Measurements from ENCODE around the gene RTF1. TPM values are rescaled to one million over a fixed set of nuclear protein-coding genes. Genes with fewer than 3 reads are reported as not detected.
A peak's percentile ranks its signal among the peaks of the same experiment; 100 is the strongest.

Gene RTF1
- polyA plus RNA-seq, 1 of the 3 experiments (the other 2 are of a cell fraction): 27.8 TPM

GRCh38 chr15:41435037-41435786 lies 18.3 kb downstream of the RTF1 start:
- no peak for DNase-seq
- H3K27ac ChIP-seq (ENCODE audit: low read depth in 2 of 2, low read length in 1 of 2): no peak overlapping the region
- TF ChIP-seq MXI1 (IDR thresholded peaks at IDR 0.05; ENCODE audit: low read depth, low read length): no peak
- H3K9me3 ChIP-seq: no peaks in the 10 kb centered on the region
- peaks cover 18% of the 10 kb centered on the region; the same call in 1 of the 2 replicates for H4K20me1 ChIP-seq (ENCODE audit: insufficient read depth)
- H3K4me2 ChIP-seq: no peak overlapping the region
- H3K27me3 ChIP-seq (ENCODE audit: insufficient read depth): no peaks in the 10 kb centered on the region
- no peaks in the 10 kb centered on the region for H3K4me1 ChIP-seq (ENCODE audit: control insufficient read depth in 1 of 2, insufficient read depth in 2 of 2, low read depth in 1 of 2, low read length in 1 of 2)
- 95% methylated on average over 4 of the region's 4 CpGs for WGBS (ENCODE audit: low lambda C conversion rate)
- ChIA-PET POLR2A (no interaction called here), CTCF (no interaction called here)
- H3K36me3 ChIP-seq (replicated peaks in 1 of 2; ENCODE audit: control insufficient read depth in 1 of 2, insufficient read depth in 2 of 2, low read length in 1 of 2): peaks cover 4 to 17% of the 10 kb centered on the region in 2 experiments
- H3K9me2 ChIP-seq: no peaks in the 10 kb centered on the region
- H3K79me2 ChIP-seq (ENCODE audit: insufficient read depth): peaks cover 87% of the 10 kb centered on the region
- peaks cover 17% of the 10 kb centered on the region for H3F3A ChIP-seq (replicated peaks; ENCODE audit: insufficient read depth)
- H3K4me3 ChIP-seq (ENCODE audit: low read depth in 2 of 2, low read length in 1 of 2): no peak overlapping the region
- no peak overlapping the region for H3K9ac ChIP-seq
- no peak overlapping the region for H2AFZ ChIP-seq (ENCODE audit: low read depth)

- CTCF ChIA-PET: no interaction called here
- no peaks in the 10 kb centered on the region for H3K27me3 ChIP-seq (ENCODE audit: insufficient read depth)
- H2AFZ ChIP-seq (ENCODE audit: low read depth): no peak overlapping the region
- H3K9me3 ChIP-seq: no peaks in the 10 kb centered on the region
- POLR2A ChIA-PET: no interaction called here
- TF ChIP-seq TCF12 (IDR thresholded peaks at IDR 0.05) (no peak), POLR2AphosphoS5 (IDR thresholded peaks at IDR 0.05; ENCODE audit: low read depth, low read length) (no peak), PBX3 (IDR thresholded peaks at IDR 0.05) (no peak), RXRA (IDR thresholded peaks at IDR 0.05; ENCODE audit: borderline replicate concordance, low read depth) (no peak)
- peaks cover 18% of the 10 kb centered on the region; the same call in 1 of the 2 replicates for H4K20me1 ChIP-seq (ENCODE audit: insufficient read depth)
- H3K4me2 ChIP-seq: peak overlapping the region; percentile 24; the same call in 1 of the 2 replicates
- H3F3A ChIP-seq (replicated peaks; ENCODE audit: insufficient read depth): peaks cover 17% of the 10 kb centered on the region
- no peaks in the 10 kb centered on the region for H3K9me2 ChIP-seq
- H3K4me3 ChIP-seq (ENCODE audit: low read depth in 2 of 2, low read length in 1 of 2): no peak overlapping the region
- H3K9ac ChIP-seq: no peak overlapping the region
- H3K27ac ChIP-seq (ENCODE audit: low read depth in 2 of 2, low read length in 1 of 2): peak overlapping the region in 1 of 2 experiments; percentile 60; a peak in 2 of 4 replicates
- peaks cover 70% of the 10 kb centered on the region for H3K79me2 ChIP-seq (ENCODE audit: insufficient read depth)
- DNase-seq: no peak
- H3K4me1 ChIP-seq (ENCODE audit: control insufficient read depth in 1 of 2, insufficient read depth in 2 of 2, low read depth in 1 of 2, low read length in 1 of 2): no peaks in the 10 kb centered on the region
- H3K36me3 ChIP-seq (replicated peaks in 1 of 2; ENCODE audit: control insufficient read depth in 1 of 2, insufficient read depth in 2 of 2, low read length in 1 of 2): peaks cover 11 to 37% of the 10 kb centered on the region in 2 experiments
- WGBS (ENCODE audit: low lambda C conversion rate): 98% methylated on average over 4 of the region's 4 CpGs
These were observed 20.6 kb downstream of the RTF1 start for GRCh38 chr15:41437448-41437847.

DNA sequence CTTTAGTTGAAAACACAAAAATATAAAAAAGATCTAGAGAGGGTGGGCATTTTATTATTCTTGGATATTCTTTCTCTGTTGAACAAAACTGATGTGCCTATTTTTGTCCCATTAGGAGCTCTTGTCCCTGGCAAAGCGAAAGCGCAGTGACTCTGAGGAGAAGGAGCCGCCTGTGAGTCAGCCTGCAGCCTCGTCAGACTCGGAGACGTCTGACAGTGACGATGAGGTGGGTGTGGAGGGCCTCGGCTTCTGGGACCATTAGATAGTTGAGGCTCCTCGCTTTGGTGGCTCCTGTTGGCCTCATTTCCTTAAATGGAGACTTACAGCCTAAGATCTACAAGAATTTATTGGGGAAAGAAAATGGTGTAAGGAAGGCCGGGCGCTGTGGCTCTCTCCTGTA lies 21.3 kb downstream of the RTF1 start:
- TF ChIP-seq TEAD4 (IDR thresholded peaks at IDR 0.05; ENCODE audit: borderline replicate concordance, insufficient read depth): no peak
- TF ChIP-seq, protein P1, sequence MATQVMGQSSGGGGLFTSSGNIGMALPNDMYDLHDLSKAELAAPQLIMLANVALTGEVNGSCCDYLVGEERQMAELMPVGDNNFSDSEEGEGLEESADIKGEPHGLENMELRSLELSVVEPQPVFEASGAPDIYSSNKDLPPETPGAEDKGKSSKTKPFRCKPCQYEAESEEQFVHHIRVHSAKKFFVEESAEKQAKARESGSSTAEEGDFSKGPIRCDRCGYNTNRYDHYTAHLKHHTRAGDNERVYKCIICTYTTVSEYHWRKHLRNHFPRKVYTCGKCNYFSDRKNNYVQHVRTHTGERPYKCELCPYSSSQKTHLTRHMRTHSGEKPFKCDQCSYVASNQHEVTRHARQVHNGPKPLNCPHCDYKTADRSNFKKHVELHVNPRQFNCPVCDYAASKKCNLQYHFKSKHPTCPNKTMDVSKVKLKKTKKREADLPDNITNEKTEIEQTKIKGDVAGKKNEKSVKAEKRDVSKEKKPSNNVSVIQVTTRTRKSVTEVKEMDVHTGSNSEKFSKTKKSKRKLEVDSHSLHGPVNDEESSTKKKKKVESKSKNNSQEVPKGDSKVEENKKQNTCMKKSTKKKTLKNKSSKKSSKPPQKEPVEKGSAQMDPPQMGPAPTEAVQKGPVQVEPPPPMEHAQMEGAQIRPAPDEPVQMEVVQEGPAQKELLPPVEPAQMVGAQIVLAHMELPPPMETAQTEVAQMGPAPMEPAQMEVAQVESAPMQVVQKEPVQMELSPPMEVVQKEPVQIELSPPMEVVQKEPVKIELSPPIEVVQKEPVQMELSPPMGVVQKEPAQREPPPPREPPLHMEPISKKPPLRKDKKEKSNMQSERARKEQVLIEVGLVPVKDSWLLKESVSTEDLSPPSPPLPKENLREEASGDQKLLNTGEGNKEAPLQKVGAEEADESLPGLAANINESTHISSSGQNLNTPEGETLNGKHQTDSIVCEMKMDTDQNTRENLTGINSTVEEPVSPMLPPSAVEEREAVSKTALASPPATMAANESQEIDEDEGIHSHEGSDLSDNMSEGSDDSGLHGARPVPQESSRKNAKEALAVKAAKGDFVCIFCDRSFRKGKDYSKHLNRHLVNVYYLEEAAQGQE (IDR thresholded peaks at IDR 0.05; ENCODE audit: low read depth, low read length): no peak
- Histone ChIP-seq H4K20me1 (ENCODE audit: insufficient read depth) (peaks cover 18% of the 10 kb centered on the region; the same call in 1 of the 2 replicates), H3K79me2 (ENCODE audit: insufficient read depth) (peaks cover 63% of the 10 kb centered on the region), H3K9me3 (no peaks in the 10 kb centered on the region), H3K36me3 (replicated peaks in 1 of 2; ENCODE audit: control insufficient read depth in 1 of 2, insufficient read depth in 2 of 2, low read length in 1 of 2) (peaks cover 11 to 37% of the 10 kb centered on the region in 2 experiments), H3K4me3 (ENCODE audit: low read depth in 2 of 2, low read length in 1 of 2) (no peak overlapping the region), H3K4me2 (peak overlapping the region; percentile 24; the same call in 1 of the 2 replicates), H3K27ac (ENCODE audit: low read depth in 2 of 2, low read length in 1 of 2) (peak overlapping the region in 1 of 2 experiments; percentile 60; a peak in 2 of 4 replicates), H3K9ac (no peak overlapping the region), H2AFZ (ENCODE audit: low read depth) (no peak overlapping the region), H3K27me3 (ENCODE audit: insufficient read depth) (no peaks in the 10 kb centered on the region), H3K4me1 (ENCODE audit: control insufficient read depth in 1 of 2, insufficient read depth in 2 of 2, low read depth in 1 of 2, low read length in 1 of 2) (no peaks in the 10 kb centered on the region), H3K9me2 (no peaks in the 10 kb centered on the region), H3F3A (replicated peaks; ENCODE audit: insufficient read depth) (peaks cover 17% of the 10 kb centered on the region)
- ChIA-PET CTCF (no interaction called here), POLR2A (no interaction called here)
- 74% methylated on average over 11 of the region's 11 CpGs for WGBS (ENCODE audit: low lambda C conversion rate)
- no peak for DNase-seq
